ENCODE data around the gene NOTUM. TPM values are rescaled to one million over a fixed set of nuclear protein-coding genes. Genes with fewer than 3 reads are reported as not detected.
"Not testable (repeated sequence)": the region's sequence is repeated elsewhere in the genome, so short reads cannot be mapped to it uniquely, and the experiment has no call there.

Gene NOTUM
- total RNA-seq, 1 donor from 2014 or later: 0.56 TPM

GRCh38 chr17:81961521-81962498 lies 823 bp upstream of the NOTUM start:
- ATAC-seq (ENCODE audit: poor library complexity) (no peak), DNase-seq (no peak)
- intact Hi-C loops (cut with DNase I): loop anchor here (10.0 kb wide), 1 partner anchor 193 kb away; no protein-coding TSS in a partner anchor

DNA sequence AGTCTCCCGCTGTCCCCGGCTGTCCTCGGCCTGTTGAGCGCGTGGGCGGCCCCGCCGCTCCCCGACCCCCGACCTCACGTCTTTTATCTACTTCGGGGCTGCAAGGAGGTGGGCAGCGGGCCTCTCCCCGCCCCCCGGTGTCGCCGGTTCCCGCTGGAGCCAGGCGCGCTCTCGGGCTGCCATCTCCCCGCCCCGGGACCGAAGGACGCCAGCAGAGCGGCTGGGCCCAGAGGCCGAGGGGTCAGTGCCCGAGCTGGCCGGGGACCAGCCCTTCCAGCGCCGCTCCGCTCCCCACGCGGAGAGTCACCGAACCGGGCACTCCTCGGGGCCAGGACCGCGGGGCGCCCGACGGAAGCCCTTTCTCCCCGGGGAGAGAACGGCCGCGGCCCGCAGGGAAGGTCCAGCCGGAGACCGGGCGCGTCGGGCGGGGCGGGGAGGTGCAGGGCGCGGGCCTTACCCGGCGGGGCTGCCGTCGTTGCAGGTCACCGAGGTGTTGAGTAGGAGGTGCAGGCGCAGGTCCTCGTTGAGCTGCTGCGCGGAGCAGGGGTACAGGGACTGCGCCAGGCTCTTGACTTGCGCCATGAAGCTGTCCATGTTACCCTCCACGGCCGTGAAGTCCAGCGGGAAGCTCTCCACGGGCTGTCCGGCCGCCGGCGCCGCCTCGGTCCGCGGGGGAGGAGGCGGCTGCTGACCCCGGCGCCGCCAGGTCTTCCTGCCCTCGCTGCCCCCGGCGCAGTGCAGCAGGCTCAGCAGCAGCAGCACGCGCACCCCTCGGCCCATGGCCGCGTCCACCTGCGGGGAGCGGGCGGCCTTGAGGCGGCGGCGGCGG lies 643 bp downstream of the NOTUM start:
- intact Hi-C loops (cut with DNase I): loop anchor here (10.0 kb wide), 1 partner anchor 194 kb away; no protein-coding TSS in a partner anchor
- DNase-seq: no peak
- no peak for ATAC-seq (ENCODE audit: poor library complexity)

DNA sequence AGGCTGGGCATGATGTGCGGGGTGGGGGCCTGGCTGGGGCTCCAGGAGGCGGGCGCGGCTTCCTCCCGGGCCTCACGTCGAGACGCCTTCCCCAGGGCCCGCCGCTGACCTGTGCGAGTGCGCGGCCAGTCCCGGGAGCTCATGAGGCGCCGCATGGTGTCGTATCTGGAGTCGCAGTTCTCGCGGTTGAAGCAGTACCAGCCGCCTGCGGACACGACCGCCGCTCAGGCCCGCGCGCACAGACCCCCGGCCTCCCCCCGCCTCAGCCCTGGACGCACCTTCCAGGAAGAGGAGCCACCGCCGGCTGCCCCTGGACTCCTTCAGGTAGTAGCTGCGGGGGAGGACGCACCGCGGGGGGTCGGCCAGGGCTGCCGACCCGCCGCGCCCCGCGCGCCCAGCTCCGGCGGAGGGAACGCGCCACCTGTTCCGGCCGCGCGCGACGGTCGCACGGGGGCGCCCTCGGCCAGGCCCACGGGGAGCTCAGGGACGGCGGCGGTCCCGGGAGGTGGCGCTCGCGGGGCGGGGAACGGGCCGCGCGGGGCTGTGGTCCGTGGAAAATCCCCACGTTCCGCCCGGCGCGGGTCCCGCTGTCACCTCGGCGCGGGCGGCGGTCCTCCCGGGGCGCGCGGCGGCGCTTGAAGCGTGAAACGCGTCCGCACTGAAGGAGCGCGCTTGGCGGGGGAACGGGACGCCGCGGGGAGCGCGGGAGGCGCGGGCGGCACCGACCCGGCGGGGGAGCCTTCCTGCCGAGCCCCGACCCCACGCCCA lies 1.4 kb downstream of the NOTUM start:
- intact Hi-C loops (cut with DNase I): loop anchor here (2.0 to 10.0 kb wide), 2 partner anchors 61 to 195 kb away; no protein-coding TSS in a partner anchor
- DNase-seq (peak; percentile 87), ATAC-seq (ENCODE audit: poor library complexity) (peak; percentile 96)

- intact Hi-C loops (cut with DNase I): loop anchor here (2.0 kb wide), 1 partner anchor 62 kb away; no protein-coding TSS in a partner anchor
- DNase-seq: no peak
Observed at GRCh38 chr17:81958633-81959342, 2.2 kb downstream of the NOTUM start.

DNA sequence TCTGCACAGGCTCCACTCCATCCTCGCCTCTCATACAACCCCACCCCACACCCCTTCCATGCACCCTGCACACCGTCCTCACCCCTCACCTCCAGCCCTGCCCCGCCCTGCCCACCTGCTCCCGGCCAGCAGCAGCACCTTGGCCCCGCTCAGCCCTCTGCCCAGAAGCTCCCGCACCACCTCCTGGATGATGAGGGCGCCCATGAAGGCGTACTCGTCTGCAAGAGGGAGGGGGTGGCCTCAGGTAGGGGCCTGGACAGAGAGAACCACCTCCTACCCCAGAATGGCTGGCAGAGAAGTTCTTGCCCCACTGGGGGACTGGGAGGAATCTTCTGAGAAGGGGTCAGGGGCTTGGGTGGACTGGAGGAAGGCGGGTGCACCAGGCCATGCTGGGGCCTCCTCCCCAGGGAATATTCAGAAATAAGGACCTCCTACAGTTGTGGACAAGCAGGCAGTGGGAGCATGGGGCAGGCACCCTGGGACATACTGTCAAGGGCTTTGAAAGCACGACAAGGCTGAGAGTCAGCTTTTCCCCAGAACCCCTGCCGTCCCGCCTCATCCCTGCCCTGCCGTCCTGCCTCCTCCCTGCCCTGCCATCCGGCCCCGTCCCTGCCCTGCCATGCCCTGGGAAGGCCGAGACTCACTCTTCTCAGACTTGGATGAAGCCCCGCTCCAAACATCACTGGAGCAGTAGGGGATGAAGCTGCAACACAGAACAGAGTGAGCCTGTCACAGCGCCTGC lies 3.1 kb downstream of the NOTUM start:
- DNase-seq (no peak), ATAC-seq (ENCODE audit: poor library complexity) (no peak)
- intact Hi-C loops (cut with DNase I): loop anchor here (2.0 kb wide), 1 partner anchor 63 kb away; no protein-coding TSS in a partner anchor

More at GRCh38 chr17:81958633-81959342, 2.2 kb downstream of the NOTUM start:
- no peak for ATAC-seq (ENCODE audit: poor library complexity)

DNA sequence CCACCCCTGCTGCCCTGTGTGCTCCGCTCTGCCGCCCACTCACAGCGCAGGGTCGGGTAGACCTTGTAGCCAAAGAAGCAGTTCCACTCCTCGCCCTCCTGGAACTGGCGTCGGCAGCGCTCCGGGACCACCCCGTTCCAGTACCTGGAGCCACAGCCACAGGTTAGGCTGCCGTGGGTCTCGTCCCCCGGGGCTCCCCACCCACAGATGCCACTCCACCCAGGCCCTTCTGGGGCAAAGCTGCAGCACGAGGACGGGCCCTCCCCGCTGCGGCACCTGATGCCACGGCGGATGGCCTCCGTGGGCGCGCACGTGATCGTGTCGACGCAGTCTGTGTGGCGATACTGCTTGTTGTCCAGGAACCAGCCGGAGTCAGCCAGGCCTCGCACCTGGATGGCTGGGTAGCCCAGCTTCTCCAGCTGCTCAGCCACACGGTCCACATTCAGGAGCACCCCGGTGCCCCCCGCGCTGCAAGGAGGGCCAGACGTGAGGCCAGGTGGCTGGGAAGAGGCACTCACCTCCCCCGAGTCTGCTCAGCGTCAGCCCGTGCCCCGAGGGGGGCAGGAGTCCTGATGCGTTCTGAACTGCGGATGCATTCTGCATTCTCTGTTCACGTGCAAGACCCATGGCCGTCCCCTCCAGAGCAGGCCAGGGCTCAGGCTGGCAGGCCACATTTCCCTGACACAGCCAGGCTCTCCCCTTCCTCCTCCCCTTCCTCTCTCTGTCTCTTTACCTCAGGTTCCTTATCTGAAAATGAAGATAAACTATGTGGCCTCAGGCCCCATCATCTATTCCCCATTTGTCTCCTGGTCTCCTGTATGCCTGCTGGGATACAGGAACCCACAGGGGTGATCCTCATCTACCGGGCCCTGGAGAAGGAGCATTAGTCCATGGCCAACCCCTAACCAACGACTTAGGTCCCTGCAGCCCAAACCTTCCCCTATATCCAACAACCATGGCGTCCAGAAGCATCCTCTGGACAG lies 4.1 kb downstream of the NOTUM start:
- no peak for ATAC-seq (ENCODE audit: poor library complexity)
- intact Hi-C loops (cut with DNase I): no loop called here
- DNase-seq: no peak

- intact Hi-C loops (cut with DNase I): no loop called here
- ATAC-seq (ENCODE audit: poor library complexity) (no peak), DNase-seq (no peak)
Observed at GRCh38 chr17:81955756-81956544, 5.0 kb downstream of the NOTUM start.

- DNase-seq (no peak), ATAC-seq (ENCODE audit: poor library complexity) (no peak)
- intact Hi-C loops (cut with DNase I): no loop called here
Observed at GRCh38 chr17:81955058-81955681, 5.8 kb downstream of the NOTUM start.

DNA sequence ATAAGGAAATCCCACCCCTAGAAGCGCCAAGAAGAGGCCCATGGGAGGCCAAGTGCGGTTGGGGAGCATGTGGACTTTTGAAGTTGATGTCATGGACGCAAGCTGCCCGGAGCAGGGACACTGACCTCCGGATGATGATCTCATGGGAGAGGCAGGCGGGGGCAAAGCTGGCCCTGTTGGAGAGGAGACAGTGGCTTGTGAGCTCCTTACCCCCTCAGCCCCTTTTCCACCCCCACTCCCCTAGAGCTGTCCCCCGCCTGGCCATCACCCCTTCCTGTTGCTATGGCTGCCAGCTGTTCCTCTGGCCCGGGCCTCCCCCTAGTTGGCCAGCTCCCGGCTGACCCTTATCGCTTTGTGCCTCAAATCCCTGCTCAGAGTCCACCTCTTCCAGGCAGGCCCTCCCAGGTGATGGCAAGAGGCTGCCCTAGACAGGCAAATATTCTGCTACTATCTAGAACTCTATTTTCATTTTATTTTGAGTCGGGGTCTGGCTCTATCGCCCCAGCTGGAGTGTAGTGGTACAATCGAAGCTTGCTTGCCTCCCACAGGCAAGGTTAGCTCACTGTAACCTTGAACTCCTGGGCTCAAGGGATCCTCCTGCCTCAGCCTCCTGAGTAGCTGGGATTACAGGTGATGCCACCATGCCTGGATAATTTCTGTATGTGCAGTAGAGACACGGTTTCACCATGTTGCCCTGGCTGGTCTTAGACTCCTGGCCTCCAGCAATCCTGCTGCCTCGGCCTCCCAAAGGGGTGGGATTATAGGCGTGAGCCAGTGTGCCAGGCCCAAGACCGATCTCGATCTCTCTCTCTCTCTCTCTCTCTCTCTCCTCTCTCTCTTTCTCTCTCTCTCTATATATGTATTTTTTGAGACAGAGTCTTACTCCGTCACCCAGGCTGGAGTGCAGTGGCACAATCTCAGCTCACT lies 6.6 kb downstream of the NOTUM start:
- intact Hi-C loops (cut with DNase I): no loop called here
- ATAC-seq (ENCODE audit: poor library complexity): no peak
- no peak for DNase-seq

GRCh38 chr17:81953443-81953842 lies 7.5 kb downstream of the NOTUM start:
- ATAC-seq (ENCODE audit: poor library complexity): not testable (repeated sequence)

DNA sequence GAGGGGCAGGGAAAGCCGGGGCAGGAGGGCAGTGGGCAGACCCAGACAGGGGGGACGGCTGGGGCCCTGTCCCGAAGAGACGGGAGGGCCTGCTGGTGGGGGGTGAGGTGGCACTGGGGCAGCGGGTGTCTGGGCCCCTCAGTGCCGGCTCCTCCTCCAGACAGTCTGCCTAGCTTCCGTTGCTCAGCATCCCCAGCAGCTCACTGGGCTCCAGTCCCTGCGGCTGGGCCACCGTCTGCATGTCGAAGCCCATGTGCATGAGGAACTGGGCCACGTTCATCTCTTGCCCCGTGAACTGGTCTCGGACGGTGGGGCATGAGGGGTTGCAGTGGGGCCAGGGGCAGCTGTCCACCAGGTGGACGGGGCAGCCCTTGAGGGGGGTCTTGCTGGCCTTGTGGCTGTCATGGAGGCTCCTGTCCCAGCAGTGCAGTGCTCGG lies 8.2 kb downstream of the NOTUM start:
- intact Hi-C loops (cut with DNase I): no loop called here
- ATAC-seq (ENCODE audit: poor library complexity): no peak
- DNase-seq: no peak

More at GRCh38 chr17:81953443-81953842, 7.5 kb downstream of the NOTUM start:
- DNase-seq; intact Hi-C loops (cut with DNase I): not testable (repeated sequence)

GRCh38 chr17:81951785-81952684 lies 9.0 kb downstream of the NOTUM start:
- intact Hi-C loops (cut with DNase I): no loop called here
- DNase-seq (no peak), ATAC-seq (ENCODE audit: poor library complexity) (no peak)

GRCh38 chr17:81950501-81950900 lies 10.5 kb downstream of the NOTUM start:
- ATAC-seq (ENCODE audit: poor library complexity): no peak
- intact Hi-C loops (cut with DNase I): no loop called here

More at GRCh38 chr17:81950501-81950900, 10.5 kb downstream of the NOTUM start:
- no peak for DNase-seq

Measured in Right ventricle myocardium superior (tissue), 1 donor.